Peyer's patch (tissue), 4 donors: ENCODE data around the gene MFSD8.

Experiments used
- POLR2A ChIP-seq, 2 donors: fragments of 450-650 bp; IDR thresholded peaks; one replicate each; pipeline ENCODE4 v1.5.1; 2017; ENCODE audit warnings: antibody characterized with exemption in 2 of 2, mild to moderate bottlenecking in 2 of 2, moderate library complexity in 2 of 2
- TF ChIP-seq, protein P1 (sequence below), 6 experiments: fragments of 450-650 bp in 4 of 6; fragments of 200-600 bp in 2 of 6; sonication (generic) in 1 of 6; IDR thresholded peaks; one replicate each; pipeline ENCODE4 v1.5.1; 2017 to 2019; ENCODE audit warnings: antibody characterized with exemption in 6 of 6, mild to moderate bottlenecking in 3 of 6, moderate library complexity in 1 of 6

DNA sequence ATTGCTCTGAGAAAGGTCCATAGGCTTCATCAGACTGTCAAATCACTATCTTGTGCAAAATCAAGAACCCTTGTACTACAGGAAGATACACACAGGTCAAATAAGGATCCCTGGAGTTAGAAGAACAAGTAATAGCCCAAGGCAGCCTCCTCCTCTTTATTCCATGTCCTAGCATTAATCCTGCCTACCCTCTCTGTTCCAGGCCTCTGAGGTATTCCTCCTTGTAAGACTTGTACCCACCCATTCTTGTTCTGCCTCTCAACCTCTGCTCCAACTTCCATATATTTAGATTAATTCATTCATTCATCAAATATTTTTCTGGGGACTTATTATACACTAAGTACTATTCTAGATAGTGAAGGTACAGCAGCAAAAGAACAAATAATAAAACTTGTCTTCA, 94.7 kb downstream of the MFSD8 start:
- TF ChIP-seq, protein P1, sequence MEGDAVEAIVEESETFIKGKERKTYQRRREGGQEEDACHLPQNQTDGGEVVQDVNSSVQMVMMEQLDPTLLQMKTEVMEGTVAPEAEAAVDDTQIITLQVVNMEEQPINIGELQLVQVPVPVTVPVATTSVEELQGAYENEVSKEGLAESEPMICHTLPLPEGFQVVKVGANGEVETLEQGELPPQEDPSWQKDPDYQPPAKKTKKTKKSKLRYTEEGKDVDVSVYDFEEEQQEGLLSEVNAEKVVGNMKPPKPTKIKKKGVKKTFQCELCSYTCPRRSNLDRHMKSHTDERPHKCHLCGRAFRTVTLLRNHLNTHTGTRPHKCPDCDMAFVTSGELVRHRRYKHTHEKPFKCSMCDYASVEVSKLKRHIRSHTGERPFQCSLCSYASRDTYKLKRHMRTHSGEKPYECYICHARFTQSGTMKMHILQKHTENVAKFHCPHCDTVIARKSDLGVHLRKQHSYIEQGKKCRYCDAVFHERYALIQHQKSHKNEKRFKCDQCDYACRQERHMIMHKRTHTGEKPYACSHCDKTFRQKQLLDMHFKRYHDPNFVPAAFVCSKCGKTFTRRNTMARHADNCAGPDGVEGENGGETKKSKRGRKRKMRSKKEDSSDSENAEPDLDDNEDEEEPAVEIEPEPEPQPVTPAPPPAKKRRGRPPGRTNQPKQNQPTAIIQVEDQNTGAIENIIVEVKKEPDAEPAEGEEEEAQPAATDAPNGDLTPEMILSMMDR (IDR thresholded peaks at IDR 0.05) = no peak
- TF ChIP-seq POLR2A (IDR thresholded peaks at IDR 0.05) = no peak
